ENCODE data around the gene APOA1. TPM values are rescaled to one million over a fixed set of nuclear protein-coding genes. Genes with fewer than 3 reads are reported as not detected.

The APOA1 gene
- total and polyA plus RNA-seq, 10 of the 15 experiments (the other 5 are each of a cell fraction or from before 2014, with no cell fraction given): 0.10 to 2.4 (median 0.24) TPM; not detected in 3

- Histone ChIP-seq H3K9ac (ENCODE audit: control insufficient read depth, insufficient read depth, low read length) (no peak overlapping the region), H3K36me3 (ENCODE audit: control insufficient read depth in 2 of 2, insufficient read depth in 2 of 2, low read length in 1 of 2) (no peaks in the 10 kb centered on the region), H4K20me1 (ENCODE audit: control insufficient read depth, insufficient read depth) (no peaks in the 10 kb centered on the region), H3K9me3 (replicated peaks; ENCODE audit: control insufficient read depth, insufficient read depth, low read length) (no peaks in the 10 kb centered on the region), H2AFZ (ENCODE audit: control insufficient read depth, low read depth, low read length) (no peak overlapping the region), H3K4me1 (ENCODE audit: control insufficient read depth, insufficient read depth, low read length) (peaks cover 8% of the 10 kb centered on the region; the same call in 1 of the 2 replicates), H3K27me3 (replicated peaks in 1 of 2; ENCODE audit: control insufficient read depth in 2 of 2, insufficient read depth in 2 of 2, low read length in 1 of 2) (no peaks in the 10 kb centered on the region), H3K79me2 (ENCODE audit: control insufficient read depth, insufficient read depth, low read length) (no peaks in the 10 kb centered on the region), H3K4me3 (no peak overlapping the region), H3K27ac (ENCODE audit: control insufficient read depth, insufficient read depth) (no peak overlapping the region), H3K4me2 (ENCODE audit: control insufficient read depth, insufficient read depth) (no peak overlapping the region)
- ChIA-PET POLR2A (interaction anchor here (3.0 kb wide), 1 partner anchor 20 kb away, joined by 10 read pairs; no protein-coding TSS in a partner anchor), CTCF (interaction anchor here (0.7 to 7.3 kb wide), 4 partner anchors 9 to 100 kb away, joined by 3 to 183 read pairs (median 30); partner anchors contain the start of genes APOA5 and ZPR1), RAD21 (ENCODE audit: unreplicated experiment) (interaction anchor here (2.5 kb wide), 1 partner anchor 40 kb away, joined by 13 read pairs; no protein-coding TSS in a partner anchor), SMC1A (ENCODE audit: uncharacterized antibody, unreplicated experiment) (interaction anchor here (1.0 kb wide), 1 partner anchor 272 kb away, joined by 4 read pairs; no protein-coding TSS in a partner anchor)
- WGBS (ENCODE audit: insufficient coverage, insufficient replicate concordance, low lambda C conversion rate, missing lambda C conversion rate): 71% methylated on average over 12 of the region's 14 CpGs
- in situ Hi-C loops (cut with MboI) (no loop called here), intact Hi-C loops (cut with micrococcal nuclease; ENCODE audit: unreplicated experiment) (no loop called here)
- no peak for FAIRE-seq
- DNase-seq (ENCODE audit: low read depth, low spot score): no peak
- no TSS peak for BruUV-seq (replicated peaks)
- ATAC-seq: no peak
- TF ChIP-seq SKIL (IDR thresholded peaks at IDR 0.05; ENCODE audit: low read depth, poor library complexity, severe bottlenecking) (no peak), MYB (IDR thresholded peaks at IDR 0.05; ENCODE audit: borderline replicate concordance, low read depth, low read length) (no peak), SP1 (IDR thresholded peaks at IDR 0.05; ENCODE audit: low read depth, low read length) (no peak), MXI1 (IDR thresholded peaks at IDR 0.05; ENCODE audit: low read depth, low read length) (no peak), HDAC6 (IDR thresholded peaks at IDR 0.05; ENCODE audit: unreplicated experiment) (no peak), RB1 (IDR thresholded peaks at IDR 0.05; ENCODE audit: borderline replicate concordance) (no peak), USF2 (IDR thresholded peaks at IDR 0.05; ENCODE audit: borderline replicate concordance, low read depth, low read length) (no peak), CBX3 (IDR thresholded peaks at IDR 0.05; ENCODE audit: borderline replicate concordance, low read depth) (no peak)
- TF ChIP-seq, protein P1, sequence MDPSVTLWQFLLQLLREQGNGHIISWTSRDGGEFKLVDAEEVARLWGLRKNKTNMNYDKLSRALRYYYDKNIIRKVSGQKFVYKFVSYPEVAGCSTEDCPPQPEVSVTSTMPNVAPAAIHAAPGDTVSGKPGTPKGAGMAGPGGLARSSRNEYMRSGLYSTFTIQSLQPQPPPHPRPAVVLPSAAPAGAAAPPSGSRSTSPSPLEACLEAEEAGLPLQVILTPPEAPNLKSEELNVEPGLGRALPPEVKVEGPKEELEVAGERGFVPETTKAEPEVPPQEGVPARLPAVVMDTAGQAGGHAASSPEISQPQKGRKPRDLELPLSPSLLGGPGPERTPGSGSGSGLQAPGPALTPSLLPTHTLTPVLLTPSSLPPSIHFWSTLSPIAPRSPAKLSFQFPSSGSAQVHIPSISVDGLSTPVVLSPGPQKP (IDR thresholded peaks at IDR 0.05; ENCODE audit: low read depth, low read length): no peak
- TF ChIP-seq, protein P2, sequence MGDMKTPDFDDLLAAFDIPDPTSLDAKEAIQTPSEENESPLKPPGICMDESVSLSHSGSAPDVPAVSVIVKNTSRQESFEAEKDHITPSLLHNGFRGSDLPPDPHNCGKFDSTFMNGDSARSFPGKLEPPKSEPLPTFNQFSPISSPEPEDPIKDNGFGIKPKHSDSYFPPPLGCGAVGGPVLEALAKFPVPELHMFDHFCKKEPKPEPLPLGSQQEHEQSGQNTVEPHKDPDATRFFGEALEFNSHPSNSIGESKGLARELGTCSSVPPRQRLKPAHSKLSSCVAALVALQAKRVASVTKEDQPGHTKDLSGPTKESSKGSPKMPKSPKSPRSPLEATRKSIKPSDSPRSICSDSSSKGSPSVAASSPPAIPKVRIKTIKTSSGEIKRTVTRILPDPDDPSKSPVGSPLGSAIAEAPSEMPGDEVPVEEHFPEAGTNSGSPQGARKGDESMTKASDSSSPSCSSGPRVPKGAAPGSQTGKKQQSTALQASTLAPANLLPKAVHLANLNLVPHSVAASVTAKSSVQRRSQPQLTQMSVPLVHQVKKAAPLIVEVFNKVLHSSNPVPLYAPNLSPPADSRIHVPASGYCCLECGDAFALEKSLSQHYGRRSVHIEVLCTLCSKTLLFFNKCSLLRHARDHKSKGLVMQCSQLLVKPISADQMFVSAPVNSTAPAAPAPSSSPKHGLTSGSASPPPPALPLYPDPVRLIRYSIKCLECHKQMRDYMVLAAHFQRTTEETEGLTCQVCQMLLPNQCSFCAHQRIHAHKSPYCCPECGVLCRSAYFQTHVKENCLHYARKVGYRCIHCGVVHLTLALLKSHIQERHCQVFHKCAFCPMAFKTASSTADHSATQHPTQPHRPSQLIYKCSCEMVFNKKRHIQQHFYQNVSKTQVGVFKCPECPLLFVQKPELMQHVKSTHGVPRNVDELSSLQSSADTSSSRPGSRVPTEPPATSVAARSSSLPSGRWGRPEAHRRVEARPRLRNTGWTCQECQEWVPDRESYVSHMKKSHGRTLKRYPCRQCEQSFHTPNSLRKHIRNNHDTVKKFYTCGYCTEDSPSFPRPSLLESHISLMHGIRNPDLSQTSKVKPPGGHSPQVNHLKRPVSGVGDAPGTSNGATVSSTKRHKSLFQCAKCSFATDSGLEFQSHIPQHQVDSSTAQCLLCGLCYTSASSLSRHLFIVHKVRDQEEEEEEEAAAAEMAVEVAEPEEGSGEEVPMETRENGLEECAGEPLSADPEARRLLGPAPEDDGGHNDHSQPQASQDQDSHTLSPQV (IDR thresholded peaks at IDR 0.05): no peak
- TF ChIP-seq, protein P3, sequence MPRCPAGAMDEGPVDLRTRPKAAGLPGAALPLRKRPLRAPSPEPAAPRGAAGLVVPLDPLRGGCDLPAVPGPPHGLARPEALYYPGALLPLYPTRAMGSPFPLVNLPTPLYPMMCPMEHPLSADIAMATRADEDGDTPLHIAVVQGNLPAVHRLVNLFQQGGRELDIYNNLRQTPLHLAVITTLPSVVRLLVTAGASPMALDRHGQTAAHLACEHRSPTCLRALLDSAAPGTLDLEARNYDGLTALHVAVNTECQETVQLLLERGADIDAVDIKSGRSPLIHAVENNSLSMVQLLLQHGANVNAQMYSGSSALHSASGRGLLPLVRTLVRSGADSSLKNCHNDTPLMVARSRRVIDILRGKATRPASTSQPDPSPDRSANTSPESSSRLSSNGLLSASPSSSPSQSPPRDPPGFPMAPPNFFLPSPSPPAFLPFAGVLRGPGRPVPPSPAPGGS (IDR thresholded peaks at IDR 0.05; ENCODE audit: borderline replicate concordance, insufficient read depth, low read depth, low read length, poor library complexity, severe bottlenecking): no peak
Measured at GRCh38 chr11:116833816-116834534, 3.4 kb downstream of the APOA1 start.
